Measurements from ENCODE around the gene SFXN3. TPM values are rescaled to one million over a fixed set of nuclear protein-coding genes. Genes with fewer than 3 reads are reported as not detected.
A peak's percentile ranks its signal among the peaks of the same experiment; 100 is the strongest.

The SFXN3 gene
- total and polyA plus RNA-seq, 2 of the 13 experiments (the other 11 are each of a cell fraction or from before 2014, with no cell fraction given), result 16.8 to 71.5 TPM

GRCh38 chr10:100997360-100998182, 33.5 kb upstream of the SFXN3 start (continued):
- no peak for TF ChIP-seq PAF1 (CRISPR knock-in tag; IDR thresholded peaks at IDR 0.05)
- TF ChIP-seq USF2 (IDR thresholded peaks at IDR 0.05; ENCODE audit: low read depth, low read length), result peak; percentile 20; the same call in 1 of the 2 replicates
- TF ChIP-seq USF2 (CRISPR knock-in tag; IDR thresholded peaks at IDR 0.05; ENCODE audit: borderline replicate concordance), result peak; percentile 65; the same call in 1 of the 2 replicates
- TF ChIP-seq ISL2 (CRISPR knock-in tag; IDR thresholded peaks at IDR 0.05), result peak; percentile 45
- peak; percentile 91 for TF ChIP-seq ZFY (CRISPR knock-in tag; IDR thresholded peaks at IDR 0.05)
- no peak; the same call in 1 of the 2 replicates for TF ChIP-seq FOXA3 (CRISPR knock-in tag; IDR thresholded peaks at IDR 0.05)
- no peak for TF ChIP-seq ARID3A (IDR thresholded peaks at IDR 0.05; ENCODE audit: low read depth, low read length)
- peak; percentile 43 for TF ChIP-seq IRF9 (CRISPR knock-in tag; IDR thresholded peaks at IDR 0.05; ENCODE audit: borderline replicate concordance)
- TF ChIP-seq ATF2 (CRISPR knock-in tag; IDR thresholded peaks at IDR 0.05), result no peak; the same call in 1 of the 2 replicates
- no peak for TF ChIP-seq ZFAT (CRISPR knock-in tag; conservative IDR thresholded peaks at IDR 0.05)
- TF ChIP-seq MXD4 (CRISPR knock-in tag; IDR thresholded peaks at IDR 0.05), result peak; percentile 37
- no peak for TF ChIP-seq TEF (CRISPR knock-in tag; IDR thresholded peaks at IDR 0.05)
- 0 out of 2 replicates have a peak, but pooled peaks have one; percentile 32 for TF ChIP-seq ELF1 (CRISPR knock-in tag; IDR thresholded peaks at IDR 0.05)
- TF ChIP-seq ZMYM3 (CRISPR knock-in tag; IDR thresholded peaks at IDR 0.05), result no peak; the same call in 1 of the 2 replicates
- TF ChIP-seq PLSCR1 (CRISPR knock-in tag; IDR thresholded peaks at IDR 0.05; ENCODE audit: borderline replicate concordance), result no peak
- TF ChIP-seq SPEN (CRISPR knock-in tag; IDR thresholded peaks at IDR 0.05; ENCODE audit: low read depth), result peak; percentile 66
- no peak; the same call in 1 of the 2 replicates for TF ChIP-seq ZFP90 (CRISPR knock-in tag; IDR thresholded peaks at IDR 0.05; ENCODE audit: borderline replicate concordance)
- TF ChIP-seq NRL (CRISPR knock-in tag; IDR thresholded peaks at IDR 0.05; ENCODE audit: borderline replicate concordance), result no peak
- peak; percentile 36 for TF ChIP-seq ZNF431 (CRISPR knock-in tag; IDR thresholded peaks at IDR 0.05; ENCODE audit: borderline replicate concordance, low read depth)
- no peak for TF ChIP-seq ZNF441 (CRISPR knock-in tag; IDR thresholded peaks at IDR 0.05; ENCODE audit: borderline replicate concordance)
- peak; percentile 25; the same call in 1 of the 2 replicates for TF ChIP-seq ZNF724P (CRISPR knock-in tag; IDR thresholded peaks at IDR 0.05; ENCODE audit: borderline replicate concordance)
